Immature natural killer cell (primary cell): Measurements from ENCODE around the gene COX7B. TPM values are rescaled to one million over a fixed set of nuclear protein-coding genes. Genes with fewer than 3 reads are reported as not detected.
"Not testable (repeated sequence)": the region's sequence is repeated elsewhere in the genome, so short reads cannot be mapped to it uniquely, and the experiment has no call there.

ENCODE experiments used
- DNase-seq, 3 donors: peaks; one replicate each; pipeline ENCODE4 v3.0.0; 2022; ENCODE audit warnings: mixed read lengths in 1 of 3
- H3K27ac Mint-ChIP-seq, 6 donors: one replicate each; pipeline ENCODE4 v1.8.0; 2020; ENCODE audit warnings: mixed read lengths in 6 of 6, mild to moderate bottlenecking in 5 of 6, inconsistent platforms in 4 of 6, moderate library complexity in 3 of 6
- H3K27me3 Mint-ChIP-seq, 3 donors: one replicate each; pipeline ENCODE4 v1.8.0; 2020 to 2021; ENCODE audit warnings: low read depth in 3 of 3, mild to moderate bottlenecking in 3 of 3, mixed read lengths in 3 of 3, moderate library complexity in 3 of 3, inconsistent platforms in 1 of 3
- H3K36me3 Mint-ChIP-seq, 3 donors: one replicate each; pipeline ENCODE4 v1.8.0; 2020; ENCODE audit warnings: mixed read lengths in 3 of 3, inconsistent platforms in 2 of 3, mild to moderate bottlenecking in 2 of 3
- H3K4me1 Mint-ChIP-seq, 2 donors: one replicate each; pipeline ENCODE4 v1.8.0; 2020; ENCODE audit warnings: inconsistent platforms in 2 of 2, mild to moderate bottlenecking in 2 of 2, mixed read lengths in 2 of 2, moderate library complexity in 1 of 2
- H3K4me3 Mint-ChIP-seq, 5 donors: one replicate each; pipeline ENCODE4 v1.8.0; 2020; ENCODE audit warnings: mild to moderate bottlenecking in 5 of 5, mixed read lengths in 5 of 5, inconsistent platforms in 3 of 5, moderate library complexity in 3 of 5
- H3K9me3 Mint-ChIP-seq, 6 donors: one replicate each; pipeline ENCODE4 v1.8.0; 2020; ENCODE audit warnings: mild to moderate bottlenecking in 6 of 6, mixed read lengths in 6 of 6, inconsistent platforms in 4 of 6, moderate library complexity in 3 of 6
- polyA plus RNA-seq, 3 donors: library from polyadenylated mRNA; unstranded; fragments of 300-500 nt; fragmentation: Illumina TruSeq; gene quantifications; one replicate each; pipeline ENCODE4 v1.2.3, GENCODE V29; 2021

Gene COX7B
- polyA plus RNA-seq, 3 donors from 2014 or later, result 398 to 724 (median 495) TPM

DNA sequence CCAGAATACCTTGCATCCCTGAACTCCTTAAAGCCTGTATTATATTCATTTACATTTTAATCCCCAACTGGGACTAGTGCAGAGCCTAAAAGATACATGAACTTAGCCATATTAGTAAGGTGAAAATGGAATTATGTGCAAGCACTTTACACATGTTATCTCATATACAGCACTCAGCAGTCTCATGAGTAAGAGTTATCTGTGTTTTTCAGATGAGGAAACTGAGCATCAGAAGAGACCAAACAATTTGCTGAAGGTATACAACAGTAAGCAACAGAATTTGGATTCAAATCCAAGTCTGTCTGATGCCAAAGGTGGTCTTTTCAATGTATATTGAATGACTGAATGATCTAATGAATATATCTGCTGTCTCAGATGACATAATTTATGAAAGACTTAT is 23.5 kb downstream of the COX7B start:
- no peak for DNase-seq
- Mint-ChIP-seq H3K4me1 (peaks cover 28 to 35% of the 10 kb centered on the region in 2 donors), H3K9me3 (no peaks in the 10 kb centered on the region), H3K4me3 (no peak overlapping the region), H3K27me3 (peaks cover 0 to 9% (median 1%) of the 10 kb centered on the region in 3 donors), H3K27ac (peak overlapping the region in 2 of 6 donors; percentile 12 to 50), H3K36me3 (no peaks in the 10 kb centered on the region)

DNA sequence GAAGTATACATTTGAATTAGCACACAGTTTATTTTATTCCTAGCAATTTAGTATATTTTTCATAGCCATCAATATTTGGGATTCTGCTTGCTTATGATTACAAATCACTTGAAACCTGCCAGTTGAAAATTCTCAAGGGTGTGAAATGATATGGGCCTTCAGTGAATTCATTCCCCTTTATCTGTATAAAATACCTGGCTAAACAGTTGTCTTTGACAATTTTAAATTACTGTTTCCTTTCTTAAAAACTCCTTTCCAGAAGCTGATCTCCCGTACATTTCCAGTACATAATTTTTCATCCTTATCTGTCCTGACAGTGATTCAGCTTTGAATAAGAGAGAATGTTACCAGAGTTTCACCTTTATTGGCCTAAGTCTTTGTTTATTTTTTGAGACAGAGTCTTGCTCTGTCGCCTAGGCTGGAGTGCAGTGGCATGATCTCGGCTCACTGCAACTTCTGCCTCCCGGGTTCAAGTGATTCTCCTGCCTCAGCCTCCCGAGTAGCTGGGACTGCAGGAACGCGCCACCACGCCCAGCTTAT is 25.1 kb downstream of the COX7B start:
- H3K36me3 Mint-ChIP-seq, result no peaks in the 10 kb centered on the region
- H3K4me3 Mint-ChIP-seq, result no peak overlapping the region
- peak overlapping the region in 1 of 6 donors; percentile 46 for H3K27ac Mint-ChIP-seq
- no peaks in the 10 kb centered on the region for H3K9me3 Mint-ChIP-seq
- peaks cover 16 to 28% of the 10 kb centered on the region in 2 donors for H3K4me1 Mint-ChIP-seq
- peaks cover 0 to 8% (median 1%) of the 10 kb centered on the region in 3 donors for H3K27me3 Mint-ChIP-seq
- DNase-seq, result no peak

DNA sequence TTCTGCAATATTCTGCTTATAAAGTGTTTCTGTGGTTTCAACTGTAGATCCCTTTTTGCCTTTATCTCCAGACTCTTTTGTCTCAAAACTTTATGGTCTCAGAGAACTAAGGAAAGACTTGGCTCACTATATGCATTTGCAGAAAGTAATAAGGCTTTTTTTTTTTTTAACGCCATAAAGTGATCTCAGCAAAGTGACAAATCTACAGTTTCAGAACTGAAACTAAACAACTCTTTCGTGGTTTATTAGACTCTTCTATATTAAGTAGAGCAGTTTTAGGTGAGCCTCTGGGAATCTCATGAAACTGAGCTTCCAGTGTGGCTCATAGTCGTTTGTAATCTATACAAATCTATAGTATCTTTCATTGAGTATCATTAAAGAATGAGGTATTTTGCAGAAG is 26.5 kb downstream of the COX7B start:
- Mint-ChIP-seq H3K4me3 (peak overlapping the region in 2 of 5 donors; percentile 44 to 53), H3K4me1 (peaks cover 12 to 22% of the 10 kb centered on the region in 2 donors), H3K9me3 (no peaks in the 10 kb centered on the region), H3K36me3 (no peaks in the 10 kb centered on the region), H3K27ac (peak overlapping the region in 4 of 6 donors; percentile 35 to 63 (median 43)), H3K27me3 (peaks cover 0 to 4% (median 1%) of the 10 kb centered on the region in 3 donors)
- DNase-seq, result no peak

DNA sequence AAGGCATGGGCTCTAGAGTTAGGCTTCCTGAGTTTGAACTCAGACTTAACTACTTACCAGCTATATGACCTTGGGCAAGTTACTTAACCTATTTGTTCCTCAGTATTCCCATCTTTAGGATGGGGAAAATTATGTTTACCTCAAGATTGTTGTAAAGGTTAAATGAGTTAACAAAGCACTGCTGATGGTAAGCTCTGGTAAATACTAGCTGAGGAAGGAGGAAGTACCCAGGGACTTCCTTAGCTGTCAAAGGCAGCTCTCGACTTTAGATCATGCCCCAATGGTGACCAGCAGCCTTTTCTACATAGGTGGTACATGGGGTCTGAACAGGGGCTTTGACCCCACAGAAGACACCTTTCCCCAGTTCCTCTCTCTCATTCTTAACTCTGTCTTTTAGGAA is 31.3 kb downstream of the COX7B start:
- no peak for DNase-seq
- H3K27ac Mint-ChIP-seq, result no peak overlapping the region
- H3K36me3 Mint-ChIP-seq, result no peaks in the 10 kb centered on the region
- no peaks in the 10 kb centered on the region for H3K9me3 Mint-ChIP-seq
- H3K4me3 Mint-ChIP-seq, result no peak overlapping the region
- peaks cover 0 to 1% (median 0%) of the 10 kb centered on the region in 3 donors for H3K27me3 Mint-ChIP-seq
- peaks cover 12 to 24% of the 10 kb centered on the region in 2 donors for H3K4me1 Mint-ChIP-seq

DNA sequence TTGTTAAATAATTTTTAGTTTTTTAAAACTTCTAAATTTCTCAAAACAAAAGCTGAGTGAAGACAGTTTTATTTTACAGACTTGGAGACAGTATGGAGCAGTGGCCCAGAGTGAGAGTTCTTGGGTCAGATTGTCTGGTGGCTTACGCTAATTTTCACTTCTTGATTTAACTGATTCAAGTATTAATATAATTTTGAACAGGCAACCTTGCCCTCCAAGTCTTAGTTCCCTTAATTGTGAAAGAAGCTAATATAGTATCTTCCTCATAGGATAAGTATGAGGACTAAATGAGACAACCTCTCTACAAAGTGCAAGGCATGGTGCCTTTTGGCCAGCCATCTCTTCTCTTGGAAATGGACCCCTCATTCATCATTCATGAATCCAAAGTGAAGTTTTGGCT is 36.6 kb downstream of the COX7B start:
- Mint-ChIP-seq H3K36me3 (no peaks in the 10 kb centered on the region), H3K27me3 (peaks cover 0 to 1% (median 0%) of the 10 kb centered on the region in 3 donors), H3K4me1 (peaks cover 2 to 5% of the 10 kb centered on the region in 2 donors), H3K27ac (no peak overlapping the region), H3K9me3 (no peaks in the 10 kb centered on the region), H3K4me3 (no peak overlapping the region)
- no peak for DNase-seq

DNA sequence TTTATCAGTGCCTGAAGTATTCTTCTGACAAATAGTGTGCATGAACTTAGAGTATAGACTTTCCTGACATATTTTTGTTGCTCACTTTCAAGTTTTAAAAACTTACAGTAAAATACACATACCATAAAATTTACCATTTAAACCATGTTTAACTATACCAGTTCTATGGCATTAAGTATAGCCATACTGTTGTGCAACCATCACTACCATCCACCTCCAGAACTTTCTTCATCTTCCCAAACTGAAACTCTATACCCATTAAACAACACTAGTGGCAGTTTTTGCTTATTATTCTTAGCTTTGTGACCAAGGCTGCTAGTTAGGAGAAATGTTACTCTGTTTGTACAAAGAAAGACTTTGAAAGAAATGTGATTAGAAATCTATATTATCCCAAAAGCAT is 37.0 kb downstream of the COX7B start:
- DNase-seq, result no peak
- Mint-ChIP-seq H3K4me1 (peaks cover 2 to 5% of the 10 kb centered on the region in 2 donors), H3K9me3 (no peaks in the 10 kb centered on the region), H3K36me3 (no peaks in the 10 kb centered on the region), H3K27ac (no peak overlapping the region), H3K27me3 (peaks cover 0 to 1% (median 0%) of the 10 kb centered on the region in 3 donors), H3K4me3 (no peak overlapping the region)

DNA sequence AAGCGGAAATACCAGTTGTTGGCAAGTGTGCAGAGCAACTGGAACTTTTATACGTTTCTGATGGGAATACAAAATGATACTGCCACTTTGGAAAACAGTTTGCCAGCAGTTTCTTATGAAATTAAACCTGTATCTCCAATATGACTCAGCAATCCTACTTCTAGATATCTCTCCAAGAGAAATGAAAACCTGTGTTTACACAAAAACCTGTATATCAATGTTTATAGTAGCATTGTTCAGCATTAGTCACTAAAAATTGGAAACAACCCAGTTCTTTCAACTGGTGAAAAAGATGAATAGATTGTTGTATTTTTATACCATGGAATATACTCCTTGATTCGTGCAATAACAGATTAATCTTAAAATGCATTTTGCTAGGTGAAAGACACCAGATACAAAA is 38.0 kb downstream of the COX7B start:
- Mint-ChIP-seq H3K36me3 (no peaks in the 10 kb centered on the region), H3K9me3 (no peaks in the 10 kb centered on the region), H3K27ac (no peak overlapping the region), H3K4me3 (no peak overlapping the region), H3K4me1 (peaks cover 4 to 5% of the 10 kb centered on the region in 2 donors), H3K27me3 (peaks cover 0 to 1% (median 0%) of the 10 kb centered on the region in 3 donors)
- no peak for DNase-seq

DNA sequence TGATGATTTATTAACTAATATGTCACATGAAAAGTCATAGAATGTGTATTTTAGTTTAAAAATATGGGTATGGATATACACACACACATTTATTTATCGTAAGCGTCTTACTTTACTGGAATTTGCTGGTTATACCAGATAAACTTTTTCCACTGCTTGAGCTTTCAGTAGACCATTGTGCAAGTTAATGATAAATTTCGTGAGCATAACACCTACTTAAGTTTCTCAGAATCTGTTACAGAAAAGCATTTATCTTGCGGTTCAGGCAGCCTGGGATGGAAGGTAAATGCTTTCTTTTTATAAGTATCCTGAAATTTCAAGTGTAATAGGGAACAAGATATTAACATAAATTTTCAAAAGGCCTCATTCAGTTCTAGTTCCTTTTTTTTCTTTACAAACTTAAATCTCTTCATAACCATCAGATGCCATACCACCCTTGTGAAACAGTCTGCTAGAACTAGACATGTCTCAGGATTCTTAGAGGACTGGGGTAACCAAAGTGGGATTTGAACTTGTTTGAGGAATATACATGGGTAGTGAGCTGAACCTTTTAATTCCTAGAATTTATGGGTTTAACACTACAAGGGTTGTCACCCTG is 38.9 kb downstream of the COX7B start:
- H3K4me3 Mint-ChIP-seq, result no peak overlapping the region
- peaks cover under 1 to 2% of the 10 kb centered on the region in 2 donors for H3K4me1 Mint-ChIP-seq
- no peak overlapping the region for H3K27ac Mint-ChIP-seq
- H3K27me3 Mint-ChIP-seq, result peaks cover 0 to 1% (median 1%) of the 10 kb centered on the region in 3 donors
- H3K9me3 Mint-ChIP-seq, result no peaks in the 10 kb centered on the region
- H3K36me3 Mint-ChIP-seq, result no peaks in the 10 kb centered on the region
- no peak for DNase-seq

DNA sequence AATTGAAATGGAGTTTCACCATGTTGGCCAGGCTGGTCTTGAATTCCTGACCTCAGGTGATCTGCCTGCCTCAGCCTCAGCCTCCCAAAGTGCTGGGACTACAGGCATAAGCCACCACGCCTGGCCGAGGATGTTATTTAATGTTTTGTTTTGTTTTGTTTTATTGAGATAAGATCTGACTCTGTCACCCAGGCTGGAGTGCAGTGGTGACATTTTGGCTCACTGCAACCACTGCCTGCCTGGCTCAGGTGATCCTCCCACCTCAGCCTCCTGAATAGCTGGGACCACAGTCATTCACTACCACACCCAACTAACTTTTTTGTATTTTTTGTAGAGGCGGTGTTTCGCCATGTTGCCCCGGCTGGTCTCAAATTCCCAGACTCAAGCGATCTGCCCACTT is 45.8 kb downstream of the COX7B start:
- not testable (repeated sequence) for DNase-seq, H3K36me3 Mint-ChIP-seq, H3K9me3 Mint-ChIP-seq, H3K27me3 Mint-ChIP-seq, H3K4me1 Mint-ChIP-seq, H3K4me3 Mint-ChIP-seq, H3K27ac Mint-ChIP-seq

DNA sequence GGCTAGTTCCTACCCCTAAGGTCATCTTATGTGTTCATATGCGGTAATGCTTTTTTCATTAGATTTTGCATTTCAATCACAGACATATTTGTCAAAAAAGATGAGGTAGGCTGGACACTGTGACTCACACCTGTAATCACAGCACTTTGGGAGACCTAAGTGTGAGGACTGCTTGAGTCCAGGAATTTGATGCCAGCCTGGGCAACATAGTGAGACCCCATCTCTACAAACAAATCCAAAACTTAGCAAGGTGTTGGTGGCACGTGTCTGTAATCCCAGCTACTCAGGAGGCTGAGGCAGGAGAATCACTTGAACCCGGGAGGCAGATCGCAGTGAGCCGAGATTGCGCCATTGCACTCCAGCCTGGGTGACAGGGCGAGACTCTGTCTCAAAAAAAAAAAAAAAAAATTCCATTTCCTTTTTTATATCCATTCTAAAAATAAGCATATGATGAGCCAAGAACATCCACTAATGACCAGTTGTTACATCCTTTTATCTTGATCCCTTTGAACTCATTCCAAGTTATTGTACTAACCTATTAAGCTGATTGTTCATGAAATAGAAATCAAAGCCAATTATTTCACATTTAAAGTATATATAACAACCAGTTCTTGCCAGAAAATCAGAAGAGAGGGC is 46.8 kb downstream of the COX7B start:
- peaks cover 0 to 3% (median 0%) of the 10 kb centered on the region in 3 donors for H3K36me3 Mint-ChIP-seq
- H3K4me1 Mint-ChIP-seq, result peaks cover 3 to 6% of the 10 kb centered on the region in 2 donors
- peaks cover 0 to 3% (median 1%) of the 10 kb centered on the region in 3 donors for H3K27me3 Mint-ChIP-seq

DNA sequence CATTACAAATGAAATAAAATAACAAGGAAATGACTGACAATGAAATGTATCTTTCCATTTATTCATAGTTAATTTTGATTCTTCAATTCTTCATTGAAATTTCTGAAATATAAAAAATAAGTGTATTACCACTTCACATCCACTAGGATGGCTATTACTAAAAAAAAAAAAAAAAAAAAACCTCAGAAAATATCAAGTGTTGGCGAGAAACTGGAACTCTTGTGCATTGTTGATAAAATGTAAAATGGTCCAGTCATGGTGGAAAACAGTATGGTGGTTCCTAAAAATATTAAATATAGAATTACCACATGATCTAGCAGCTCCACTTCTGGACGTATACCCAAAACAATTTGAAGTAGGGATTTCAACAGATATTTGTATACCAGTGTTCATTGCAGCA is 47.3 kb downstream of the COX7B start:
- Mint-ChIP-seq H3K4me1 (peaks cover 3 to 6% of the 10 kb centered on the region in 2 donors), H3K9me3 (no peaks in the 10 kb centered on the region)

More for the DNA sequence above, 46.8 kb downstream of the COX7B start:
- H3K27ac Mint-ChIP-seq, result no peak overlapping the region
- no peaks in the 10 kb centered on the region for H3K9me3 Mint-ChIP-seq
- no peak for DNase-seq
- H3K4me3 Mint-ChIP-seq, result no peak overlapping the region

DNA sequence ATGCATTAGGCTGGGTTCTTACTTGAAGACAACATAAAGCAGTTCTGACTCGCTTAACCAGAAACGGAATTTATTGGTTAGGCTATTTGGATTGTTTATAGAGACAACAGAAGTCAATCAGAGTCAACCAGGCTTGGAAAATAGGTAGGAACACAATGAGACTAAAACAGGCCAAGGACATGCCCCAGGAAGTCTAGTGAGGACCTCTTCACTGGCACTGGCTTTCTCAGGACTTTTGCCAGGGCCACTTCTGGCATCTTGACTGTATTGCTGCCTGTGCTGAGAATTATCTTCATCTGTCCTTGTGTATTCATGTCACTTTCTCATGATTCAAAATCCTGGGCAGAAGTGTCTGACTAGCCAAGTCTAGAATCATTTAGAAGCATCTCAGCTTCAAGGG is 50.6 kb downstream of the COX7B start:
- no peak for DNase-seq
- H3K9me3 Mint-ChIP-seq, result no peaks in the 10 kb centered on the region
- no peak overlapping the region for H3K4me3 Mint-ChIP-seq
- H3K4me1 Mint-ChIP-seq, result peaks cover 0 to 14% of the 10 kb centered on the region in 2 donors
- H3K36me3 Mint-ChIP-seq, result peaks cover 0 to 3% (median 0%) of the 10 kb centered on the region in 3 donors
- H3K27me3 Mint-ChIP-seq, result peaks cover 0 to 4% (median 0%) of the 10 kb centered on the region in 3 donors
- no peak overlapping the region for H3K27ac Mint-ChIP-seq

More for the DNA sequence above, 47.3 kb downstream of the COX7B start:
- Mint-ChIP-seq H3K27ac (no peak overlapping the region), H3K36me3 (peaks cover 0 to 3% (median 0%) of the 10 kb centered on the region in 3 donors), H3K4me3 (no peak overlapping the region), H3K27me3 (peaks cover 0 to 4% (median 3%) of the 10 kb centered on the region in 3 donors)
- no peak for DNase-seq

DNA sequence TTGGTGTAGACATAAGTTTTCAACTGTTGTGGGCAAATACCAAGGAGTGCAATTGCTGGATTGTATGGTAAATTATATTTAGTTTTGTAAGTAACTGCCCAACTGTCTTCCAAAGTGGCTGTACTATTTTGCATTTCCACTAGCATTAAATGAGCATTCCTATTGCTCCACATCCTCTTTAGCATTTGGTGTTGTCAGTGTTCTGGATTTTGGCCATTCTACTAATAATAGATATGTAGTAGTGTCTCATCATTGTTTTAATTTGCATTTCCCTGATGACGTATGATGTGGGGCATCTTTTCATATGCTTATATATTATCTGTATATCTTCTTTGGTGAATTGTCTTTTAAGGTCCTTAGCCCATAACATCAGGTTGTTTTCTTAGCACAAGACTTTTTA is 52.9 kb downstream of the COX7B start:
- DNase-seq, result no peak
- peaks cover 4 to 10% of the 10 kb centered on the region in 2 donors for H3K4me1 Mint-ChIP-seq
- peaks cover 0 to under 1% (median 0%) of the 10 kb centered on the region in 3 donors for H3K36me3 Mint-ChIP-seq
- H3K4me3 Mint-ChIP-seq, result no peak overlapping the region
- peaks cover 0 to 6% (median 0%) of the 10 kb centered on the region in 3 donors for H3K27me3 Mint-ChIP-seq
- H3K27ac Mint-ChIP-seq, result no peak overlapping the region
- H3K9me3 Mint-ChIP-seq, result no peaks in the 10 kb centered on the region

DNA sequence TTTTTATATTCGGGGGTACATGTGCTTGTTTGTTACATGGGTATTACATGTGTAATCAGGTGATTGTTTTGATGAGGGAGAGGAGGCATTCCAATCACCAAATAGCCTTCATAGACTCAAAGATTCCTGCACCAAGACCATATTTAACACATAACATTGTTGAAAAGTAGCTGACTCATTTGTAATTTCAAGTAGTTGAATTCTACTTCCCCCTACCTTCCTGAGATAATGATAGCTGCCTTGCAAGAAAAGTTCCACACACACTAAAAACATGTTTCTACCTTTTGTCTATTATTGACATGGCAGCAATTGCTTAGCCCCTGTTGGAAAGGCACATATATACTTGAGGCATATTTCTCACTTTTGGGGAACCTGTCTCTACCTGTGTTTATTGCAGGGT is 54.0 kb downstream of the COX7B start:
- Mint-ChIP-seq H3K9me3 (no peaks in the 10 kb centered on the region), H3K36me3 (no peaks in the 10 kb centered on the region), H3K27ac (peak overlapping the region in 2 of 6 donors; percentile 36 to 39), H3K4me3 (no peak overlapping the region), H3K4me1 (peaks cover 13 to 20% of the 10 kb centered on the region in 2 donors), H3K27me3 (peaks cover 0 to 4% (median 0%) of the 10 kb centered on the region in 3 donors)
- DNase-seq, result no peak
